Prostate gland (tissue), 2 donors: ENCODE measurements around the gene ANKS1B.

Experiments used
- CTCF ChIP-seq, 4 experiments: fragments of 200-600 bp in 2 of 4; fragments of 450-650 bp in 2 of 4; sonication (generic) in 2 of 4; IDR thresholded peaks; 1 replicate in 3 of 4; 2 replicates in 1 of 4; pipeline ENCODE4 v1.5.1; 2016 to 2019; ENCODE audit warnings: antibody characterized with exemption in 4 of 4, mild to moderate bottlenecking in 2 of 4, moderate library complexity in 2 of 4
- POLR2A ChIP-seq: fragments of 450-650 bp; IDR thresholded peaks from one replicate; pipeline ENCODE4 v1.6.1; 2016; ENCODE audit warnings: antibody characterized with exemption, mild to moderate bottlenecking

GRCh38 chr12:98954506-98954905 lies 1030.2 kb downstream of the ANKS1B start:
- TF ChIP-seq CTCF (IDR thresholded peaks at IDR 0.05) (no peak), POLR2A (no peak)
